HEK293 (cell line): ENCODE data around the gene GNA12.
"Not testable (repeated sequence)": the region's sequence is repeated elsewhere in the genome, so short reads cannot be mapped to it uniquely, and the experiment has no call there.

Source experiments
- CTCF ChIA-PET: fragments of 350-600 bp; formaldehyde crosslinking; extraction: SDS; loops from one replicate; lab custom pipeline; 2021; ENCODE audit warnings: antibody characterized with exemption; lab: Yijun Ruan, JAX
- POLR2A ChIA-PET: fragments of 300-600 bp; formaldehyde crosslinking; extraction: SDS; loops from one replicate; lab custom pipeline; 2020; ENCODE audit warnings: antibody characterized with exemption, inconsistent platforms; lab: Yijun Ruan, JAX
- H3K27ac ChIP-seq: fragments of 200-500 bp; sonication (Bioruptor generic); 2 replicates; pipeline ENCODE4 v1.5.1; 2014; ENCODE audit warnings: low read depth, low read length, control low read depth, inconsistent platforms; ENCODE audit errors: extremely low read depth
- H3K36me3 ChIP-seq, 2 experiments: fragments of 200-500 bp in 1 of 2; sonication (Bioruptor generic) in 1 of 2; 1 replicate in 1 of 2; 2 replicates in 1 of 2; pipeline ENCODE4 v1.5.1; 2014 to 2017; ENCODE audit warnings: inconsistent platforms in 2 of 2, low read length in 2 of 2; ENCODE audit not compliant: control insufficient read depth in 2 of 2, insufficient read depth in 1 of 2
- H3K4me1 ChIP-seq: fragments of 200-500 bp; sonication (Bioruptor generic); 2 replicates; pipeline ENCODE4 v1.5.1; 2014; ENCODE audit warnings: mild to moderate bottlenecking, low read length, inconsistent platforms; ENCODE audit not compliant: control insufficient read depth, insufficient read depth
- H3K4me3 ChIP-seq: 2 replicates; pipeline ENCODE4 v1.5.1; 2011; ENCODE audit warnings: low read depth, mild to moderate bottlenecking, control low read depth, low read length, moderate library complexity
- H3K9me3 ChIP-seq: fragments of 200-500 bp; sonication (Bioruptor generic); 2 replicates; pipeline ENCODE4 v1.5.1; 2014; ENCODE audit warnings: low read depth, low read length, inconsistent platforms; ENCODE audit not compliant: control insufficient read depth, insufficient read depth
- EGR2 ChIP-seq: fragments of 450-650 bp; formaldehyde crosslinking; IDR thresholded peaks from 2 replicates; pipeline ENCODE4 v1.5.1; 2016; ENCODE audit warnings: low read depth, missing biosample characterization, missing genetic modification characterization
- GLI4 ChIP-seq: fragments of 450-650 bp; formaldehyde crosslinking; IDR thresholded peaks from 2 replicates; pipeline ENCODE4 v1.5.1; 2016; ENCODE audit warnings: missing biosample characterization, missing genetic modification characterization
- PRDM1 ChIP-seq: fragments of 450-650 bp; formaldehyde crosslinking; IDR thresholded peaks from 2 replicates; pipeline ENCODE4; 2016; ENCODE audit warnings: missing biosample characterization, missing genetic modification characterization
- SALL2 ChIP-seq: fragments of 450-650 bp; formaldehyde crosslinking; IDR thresholded peaks from 2 replicates; pipeline ENCODE4 v1.5.0; 2017; ENCODE audit warnings: missing biosample characterization, mild to moderate bottlenecking, missing genetic modification characterization, borderline replicate concordance
- ZBTB8A ChIP-seq: fragments of 450-650 bp; formaldehyde crosslinking; IDR thresholded peaks from 2 replicates; pipeline ENCODE4 v1.5.1; 2016; ENCODE audit warnings: missing biosample characterization, missing genetic modification characterization
- ZEB2 ChIP-seq: fragments of 450-650 bp; formaldehyde crosslinking; IDR thresholded peaks from 2 replicates; pipeline ENCODE4 v1.5.1; 2016; ENCODE audit warnings: missing biosample characterization, missing genetic modification characterization
- ZIC2 ChIP-seq: fragments of 450-650 bp; formaldehyde crosslinking; IDR thresholded peaks from 2 replicates; pipeline ENCODE4 v1.5.1; 2016; ENCODE audit warnings: missing biosample characterization, missing genetic modification characterization
- ZNF292 ChIP-seq: fragments of 450-650 bp; formaldehyde crosslinking; IDR thresholded peaks from 2 replicates; pipeline ENCODE4 v1.5.1; 2016; ENCODE audit warnings: low read depth, missing biosample characterization, missing genetic modification characterization, borderline replicate concordance
- ZNF350 ChIP-seq: fragments of 450-650 bp; formaldehyde crosslinking; IDR thresholded peaks from 2 replicates; pipeline ENCODE4 v1.5.0; 2017; ENCODE audit warnings: missing biosample characterization, mild to moderate bottlenecking, missing genetic modification characterization
- ZNF391 ChIP-seq: fragments of 450-650 bp; formaldehyde crosslinking; IDR thresholded peaks from 2 replicates; pipeline ENCODE4 v1.5.1; 2016; ENCODE audit warnings: low read depth, missing biosample characterization, missing genetic modification characterization, borderline replicate concordance
- ZNF580 ChIP-seq: fragments of 450-650 bp; formaldehyde crosslinking; IDR thresholded peaks from 2 replicates; pipeline ENCODE4 v1.5.1; 2016; ENCODE audit warnings: missing biosample characterization, missing genetic modification characterization
- ZNF664 ChIP-seq: fragments of 450-650 bp; formaldehyde crosslinking; IDR thresholded peaks from 2 replicates; pipeline ENCODE4 v1.5.1; 2016; ENCODE audit warnings: missing biosample characterization, missing genetic modification characterization
- ZNF670 ChIP-seq: fragments of 450-650 bp; formaldehyde crosslinking; IDR thresholded peaks from 2 replicates; pipeline ENCODE4 v1.5.1; 2016; ENCODE audit warnings: missing biosample characterization, missing genetic modification characterization, low read depth
- ZNF792 ChIP-seq: fragments of 450-650 bp; formaldehyde crosslinking; IDR thresholded peaks from 2 replicates; pipeline ENCODE4 v1.5.1; 2016; ENCODE audit warnings: missing biosample characterization, missing genetic modification characterization
- ZSCAN30 ChIP-seq: fragments of 450-650 bp; IDR thresholded peaks from 2 replicates; pipeline ENCODE4 v1.5.1; 2018; ENCODE audit warnings: missing biosample characterization, mild to moderate bottlenecking, missing genetic modification characterization, moderate library complexity

GNA12 gene

GRCh38 chr7:2859952-2860351 is 15.8 kb upstream of the GNA12 start:
- Histone ChIP-seq H3K36me3 (no peaks in the 10 kb centered on the region), H3K27ac (no peak overlapping the region), H3K4me3 (no peak overlapping the region), H3K4me1 (no peaks in the 10 kb centered on the region), H3K9me3 (no peaks in the 10 kb centered on the region)
- no peak for TF ChIP-seq ZNF664
- no peak for TF ChIP-seq SALL2 (tag by site-specific recombination)
- no peak for TF ChIP-seq ZNF580 (tag by site-specific recombination)
- TF ChIP-seq ZBTB8A = no peak
- TF ChIP-seq EGR2 = no peak
- TF ChIP-seq ZNF350 = no peak
- ChIA-PET CTCF (interaction anchor here (0.6 kb wide), 1 partner anchor 132 kb away, joined by 3 read pairs; no protein-coding TSS in a partner anchor), POLR2A (no interaction called here)

- TF ChIP-seq ZNF292 (tag by site-specific recombination) (no peak), ZEB2 (tag by site-specific recombination) (no peak)
- POLR2A ChIA-PET = no interaction called here
Measured at GRCh38 chr7:2858621-2859020, 14.5 kb upstream of the GNA12 start.

GRCh38 chr7:2856388-2857169 is 12.5 kb upstream of the GNA12 start:
- TF ChIP-seq ZIC2 = peak; percentile 87
- no peak for TF ChIP-seq ZNF792 (tag by site-specific recombination)
- Histone ChIP-seq H3K36me3 (no peaks in the 10 kb centered on the region), H3K4me3 (no peak overlapping the region), H3K27ac (no peak overlapping the region), H3K4me1 (no peaks in the 10 kb centered on the region), H3K9me3 (no peaks in the 10 kb centered on the region)
- ChIA-PET CTCF (interaction anchor here (0.6 to 0.9 kb wide), 2 partner anchors 57 to 298 kb away, joined by 3 to 10 read pairs; no protein-coding TSS in a partner anchor), POLR2A (no interaction called here)

More at GRCh38 chr7:2858621-2859020, 14.5 kb upstream of the GNA12 start:
- no peaks in the 10 kb centered on the region for H3K9me3 ChIP-seq
- no peaks in the 10 kb centered on the region for H3K36me3 ChIP-seq
- CTCF ChIA-PET = no interaction called here
- H3K4me1 ChIP-seq = no peaks in the 10 kb centered on the region
- no peak overlapping the region for H3K27ac ChIP-seq
- no peak overlapping the region for H3K4me3 ChIP-seq

- Histone ChIP-seq H3K9me3 (no peaks in the 10 kb centered on the region), H3K4me3 (no peak overlapping the region), H3K4me1 (no peaks in the 10 kb centered on the region), H3K27ac (no peak overlapping the region), H3K36me3 (no peaks in the 10 kb centered on the region)
- TF ChIP-seq ZNF391 (tag by site-specific recombination) (no peak), ZSCAN30 (tag by site-specific recombination) (no peak), ZNF670 (tag by site-specific recombination) (no peak), PRDM1 (no peak), GLI4 (no peak)
- POLR2A ChIA-PET = no interaction called here
- CTCF ChIA-PET = interaction anchor here (0.6 kb wide), 2 partner anchors 151 to 396 kb away, joined by 4 read pairs; no protein-coding TSS in a partner anchor
Measured at GRCh38 chr7:2855386-2855785, 11.3 kb upstream of the GNA12 start.

- H3K36me3 ChIP-seq, H3K9me3 ChIP-seq, H3K4me1 ChIP-seq, H3K27ac ChIP-seq, POLR2A ChIA-PET, H3K4me3 ChIP-seq: not testable (repeated sequence)
- CTCF ChIA-PET = interaction anchor here (0.6 to 2.7 kb wide), 4 partner anchors 11 to 374 kb away, joined by 3 to 11 read pairs (median 3); no protein-coding TSS in a partner anchor
Measured at GRCh38 chr7:2853552-2853951, 9.4 kb upstream of the GNA12 start.
